Uterus (tissue), 2 donors: Measurements from ENCODE around the gene SERP2.

Experiments
- CTCF ChIP-seq, 4 experiments: fragments of 200-600 bp in 2 of 4; fragments of 450-650 bp in 2 of 4; sonication (generic) in 2 of 4; IDR thresholded peaks; one replicate each; pipeline ENCODE4 v1.5.1; 2016 to 2019; ENCODE audit warnings: antibody characterized with exemption in 4 of 4, mild to moderate bottlenecking in 2 of 4, moderate library complexity in 1 of 4
- POLR2A ChIP-seq, 2 donors: fragments of 450-650 bp; IDR thresholded peaks; one replicate each; pipeline ENCODE4 v1.6.1; 2016; ENCODE audit warnings: antibody characterized with exemption in 2 of 2, mild to moderate bottlenecking in 1 of 2, moderate library complexity in 1 of 2

DNA sequence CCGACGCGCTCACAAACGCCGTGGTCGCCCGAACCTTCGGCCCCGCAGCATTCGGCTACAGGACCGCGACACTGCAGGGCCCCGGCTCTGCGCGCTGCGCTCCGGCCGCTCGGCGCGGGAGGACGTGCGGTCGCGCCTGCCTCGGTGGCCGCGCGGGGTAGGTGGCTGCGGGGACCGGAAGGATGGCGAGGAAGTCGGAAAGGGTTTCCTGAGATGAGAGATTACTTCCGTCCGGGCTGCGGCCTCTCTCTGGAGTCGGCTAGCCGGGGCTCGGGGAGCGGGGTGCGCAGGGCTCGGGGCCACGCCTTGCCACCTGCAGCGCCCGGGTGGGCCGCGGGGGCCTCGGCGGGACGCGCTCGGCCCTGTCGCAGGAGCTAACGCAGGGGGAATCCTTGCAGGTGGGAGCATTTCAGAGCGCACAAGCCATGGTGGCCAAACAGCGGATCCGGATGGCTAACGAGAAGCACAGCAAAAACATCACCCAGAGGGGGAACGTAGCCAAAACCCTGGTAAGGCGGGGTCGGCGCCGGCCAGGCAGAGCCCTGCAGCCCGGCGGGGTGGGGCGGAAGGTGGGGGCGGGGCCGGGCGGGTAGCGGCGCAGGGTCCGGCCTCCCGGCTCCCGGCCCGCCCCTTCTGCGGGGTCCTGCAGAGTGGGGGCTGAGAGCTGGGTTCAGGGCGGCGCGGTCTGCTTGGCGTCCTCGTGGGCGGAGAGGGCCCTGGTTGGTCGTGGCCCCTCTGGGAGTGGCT lies at the start of gene SERP2:
- TF ChIP-seq CTCF (IDR thresholded peaks at IDR 0.05) (peak in 1 of 4 experiments; percentile 28), POLR2A (IDR thresholded peaks at IDR 0.05) (no peak)
